ENCODE measurements around the gene NAV3.

The NAV3 gene

DNA sequence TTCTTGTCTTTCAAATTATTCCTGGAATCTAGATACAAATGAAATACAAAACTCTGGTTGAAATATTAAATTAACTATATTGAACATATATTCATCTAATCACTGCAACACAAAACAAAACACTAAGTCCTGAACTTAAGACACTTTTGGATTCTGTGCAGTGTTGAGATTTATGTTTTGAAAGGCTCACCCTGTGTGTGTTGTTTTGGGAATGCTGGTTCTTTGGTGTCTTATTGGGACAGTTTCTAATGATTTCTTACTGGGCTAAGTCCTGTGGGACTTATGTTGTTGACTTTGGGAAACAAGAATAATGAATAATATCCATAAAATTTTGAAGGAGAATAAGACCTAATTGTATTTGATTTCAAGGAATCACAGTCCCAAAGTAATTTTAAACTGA lies 153.2 kb downstream of the NAV3 start:
- DNase-seq, result no peak

DNA sequence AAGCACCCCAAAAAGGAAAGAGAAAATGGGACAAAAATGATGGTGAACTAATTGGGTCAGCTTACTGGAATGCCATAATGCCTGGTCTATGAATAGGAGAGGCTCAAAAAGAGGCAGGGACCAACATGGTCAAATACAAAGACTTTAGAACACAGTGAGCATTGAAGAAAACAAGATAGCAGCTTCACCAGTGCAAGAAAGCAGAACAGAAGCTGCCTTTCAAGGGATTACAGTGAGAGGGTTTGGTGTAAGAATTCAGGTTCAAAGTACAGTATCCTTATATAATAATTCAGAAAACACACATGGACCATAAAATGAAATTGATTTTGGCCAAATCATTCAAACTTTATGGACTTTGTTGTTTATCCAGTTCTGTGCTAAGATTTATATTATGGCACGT lies 162.1 kb downstream of the NAV3 start:
- DNase-seq, result no peak

DNA sequence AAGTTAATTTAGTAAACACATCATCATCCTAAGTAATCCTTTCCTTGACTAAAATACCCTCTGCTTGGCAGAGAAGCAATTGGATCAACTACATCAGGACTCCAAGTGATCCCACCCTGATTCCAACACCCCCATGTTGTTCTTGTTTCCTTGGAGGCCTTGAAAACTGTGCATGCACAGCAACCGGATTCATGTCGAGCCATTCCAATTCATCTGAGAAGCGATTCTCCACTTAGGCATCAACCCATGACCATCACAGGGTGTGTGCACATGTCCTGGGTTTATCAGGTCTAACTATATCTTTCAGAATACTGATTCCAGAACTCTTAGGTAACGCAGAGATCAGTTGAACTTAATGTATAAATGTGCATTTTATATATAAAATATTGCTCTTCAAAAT lies 163.0 kb downstream of the NAV3 start:
- DNase-seq, result peak in 1 of 56 donors; percentile 9

DNA sequence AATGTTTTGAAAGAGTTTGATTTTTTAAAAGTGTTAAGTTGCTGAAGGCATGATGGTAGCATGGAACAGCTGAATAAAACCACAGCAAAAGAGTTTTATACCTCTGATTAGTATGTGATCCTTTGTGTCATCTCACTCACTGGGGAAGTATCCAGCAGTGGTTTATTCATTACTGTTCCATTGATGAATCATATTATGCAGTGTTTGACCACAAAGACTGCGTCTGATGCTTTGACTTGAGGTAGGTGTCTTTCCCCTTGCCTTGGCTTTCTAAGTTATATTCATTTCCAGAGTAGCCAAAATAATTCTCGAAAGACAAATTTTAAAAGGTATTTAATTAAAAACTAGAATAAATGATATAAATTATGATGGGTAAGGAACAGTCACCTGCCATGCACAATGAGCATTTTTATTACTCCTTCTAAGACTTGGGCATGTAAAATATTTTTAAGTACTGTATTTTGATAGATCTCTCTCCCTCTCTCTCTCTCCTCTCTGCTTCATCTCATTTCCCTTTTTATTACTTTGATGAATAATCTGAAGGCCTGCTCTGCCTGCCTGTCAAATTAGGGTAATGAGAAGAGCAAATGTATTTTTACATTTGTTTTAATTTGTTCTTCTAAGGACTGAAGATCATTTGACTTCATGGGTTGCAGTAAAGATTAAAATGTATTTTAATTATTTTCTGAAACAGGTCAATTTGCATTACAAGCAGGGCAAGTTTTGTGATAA lies 164.9 kb downstream of the NAV3 start:
- no peak for DNase-seq

DNA sequence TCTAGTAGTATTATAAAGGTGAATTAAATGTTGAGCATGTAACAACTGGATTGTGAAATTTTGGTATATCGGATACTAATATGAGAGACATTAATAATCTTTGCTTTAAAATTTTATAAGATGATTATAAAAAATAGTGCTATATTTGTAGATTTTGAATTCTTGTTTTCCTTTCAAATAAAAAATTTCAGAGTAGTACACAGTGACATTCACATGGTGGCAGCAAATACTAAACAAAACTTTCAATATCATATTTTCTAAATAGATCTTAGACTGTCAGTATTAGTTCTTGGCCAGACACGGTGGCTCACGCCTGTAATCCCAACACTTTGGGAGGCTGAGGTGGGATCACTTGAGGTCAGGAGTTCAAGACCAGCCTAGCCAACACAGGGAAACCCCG lies 166.0 kb downstream of the NAV3 start:
- DNase-seq, result no peak

DNA sequence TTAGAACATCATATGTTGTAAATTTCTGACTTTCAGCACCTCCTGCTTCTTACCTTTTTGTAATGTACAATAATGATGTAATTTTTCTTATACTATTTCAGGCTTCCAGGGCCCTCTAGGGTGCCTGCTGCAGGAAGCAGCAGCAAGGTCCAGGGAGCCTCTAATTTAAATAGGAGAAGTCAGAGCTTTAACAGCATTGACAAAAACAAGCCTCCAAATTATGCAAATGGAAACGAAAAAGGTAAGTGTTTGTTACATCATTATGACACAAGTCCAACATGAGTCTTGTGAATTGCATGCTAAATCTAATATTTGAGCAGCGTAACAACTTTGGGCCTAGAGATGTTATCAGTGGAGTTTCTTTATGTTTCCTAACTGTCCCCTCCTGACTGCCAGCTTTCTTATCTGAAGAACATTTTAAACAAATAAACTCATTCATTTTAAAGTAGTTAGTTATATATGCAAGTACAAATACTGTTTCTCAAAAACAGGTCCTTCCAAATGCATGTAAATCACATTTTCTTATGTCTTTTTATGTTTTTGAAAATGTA lies 167.6 kb downstream of the NAV3 start:
- DNase-seq, result no peak

DNA sequence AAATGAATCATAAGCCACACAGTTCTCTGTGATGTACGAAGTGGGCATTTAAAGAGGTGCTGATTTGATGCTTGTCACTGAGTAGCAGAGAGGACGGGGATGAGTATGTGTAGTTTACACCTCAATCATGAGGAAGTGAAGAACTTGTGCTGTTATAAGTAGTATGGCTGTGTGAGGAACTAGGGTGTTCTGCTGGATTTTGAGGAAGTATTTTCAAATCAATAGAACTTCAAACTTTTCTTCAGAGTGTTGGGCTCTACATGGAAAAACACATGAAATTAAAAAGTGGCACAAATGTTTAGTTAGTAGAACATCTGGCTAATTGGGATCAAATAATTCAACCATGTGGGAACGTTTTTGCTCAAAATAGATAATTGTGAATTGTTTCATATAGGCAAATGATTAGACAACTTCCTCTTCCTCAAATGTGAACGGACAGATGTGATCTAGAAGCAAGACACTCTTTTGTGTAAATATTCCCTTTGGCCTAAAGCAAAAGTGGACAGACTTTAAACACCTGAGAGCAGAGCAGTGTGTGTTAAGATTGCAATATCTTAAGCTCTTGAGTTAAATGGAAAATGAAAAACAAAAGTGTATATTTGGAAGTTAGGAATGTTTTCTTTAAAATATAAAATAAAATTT lies 168.5 kb downstream of the NAV3 start:
- no peak for DNase-seq

DNA sequence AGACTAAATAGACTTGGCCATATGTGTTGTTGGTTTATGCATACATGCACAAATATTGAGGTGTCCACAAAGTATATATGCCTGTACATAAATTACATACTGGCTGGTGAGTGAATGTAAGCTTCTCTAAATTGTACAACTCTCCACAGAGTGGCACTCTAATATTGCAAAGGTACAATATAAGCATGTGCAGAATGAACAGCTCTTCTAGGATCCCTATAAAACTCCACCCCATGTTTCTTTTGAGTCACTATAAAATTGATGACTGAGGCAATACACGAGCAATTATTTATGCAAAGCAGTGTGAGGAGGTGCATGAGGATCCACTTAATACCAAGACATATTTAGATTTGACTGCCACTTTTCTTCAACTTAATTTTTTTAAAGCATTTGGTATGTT lies 172.2 kb downstream of the NAV3 start:
- no peak for DNase-seq

DNA sequence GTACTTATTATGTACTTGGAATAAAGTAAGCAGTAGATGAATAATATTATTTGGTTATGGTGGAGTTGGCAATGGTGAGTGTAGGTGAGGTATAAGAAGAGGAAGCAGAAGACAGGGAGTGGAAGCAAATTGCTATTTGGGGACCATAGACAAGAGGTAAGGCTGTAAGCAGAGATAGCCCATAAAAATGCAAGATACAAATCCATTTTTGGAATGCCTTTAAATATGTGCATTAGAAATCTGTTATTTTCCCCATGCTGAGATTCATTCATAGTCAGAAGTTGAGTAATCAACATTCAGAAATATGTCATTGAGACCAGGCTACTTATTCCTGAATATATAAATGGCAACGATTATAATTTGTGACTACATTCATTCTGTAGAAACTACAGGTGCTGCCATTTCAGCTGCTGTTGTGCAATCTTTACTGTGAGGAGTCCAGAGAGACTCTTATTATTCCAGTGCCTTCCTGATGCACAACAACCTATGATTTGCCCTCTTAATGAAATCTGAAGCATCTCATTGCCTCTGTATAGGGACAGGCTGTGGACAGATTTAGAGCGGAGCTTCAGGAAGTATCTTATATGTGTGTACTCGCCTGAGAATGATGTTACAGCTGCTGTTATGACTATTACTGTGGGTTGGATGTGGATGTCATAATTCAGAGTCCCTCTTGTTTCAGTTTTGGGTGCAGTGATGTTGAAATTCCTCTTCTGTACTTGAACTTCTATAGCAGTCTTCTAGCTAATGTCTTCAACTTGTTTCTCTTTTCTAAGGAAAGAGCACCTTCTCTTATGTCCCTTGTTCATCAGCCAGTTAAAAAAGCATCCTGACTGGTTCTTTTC lies 173.8 kb downstream of the NAV3 start:
- DNase-seq, result no peak

DNA sequence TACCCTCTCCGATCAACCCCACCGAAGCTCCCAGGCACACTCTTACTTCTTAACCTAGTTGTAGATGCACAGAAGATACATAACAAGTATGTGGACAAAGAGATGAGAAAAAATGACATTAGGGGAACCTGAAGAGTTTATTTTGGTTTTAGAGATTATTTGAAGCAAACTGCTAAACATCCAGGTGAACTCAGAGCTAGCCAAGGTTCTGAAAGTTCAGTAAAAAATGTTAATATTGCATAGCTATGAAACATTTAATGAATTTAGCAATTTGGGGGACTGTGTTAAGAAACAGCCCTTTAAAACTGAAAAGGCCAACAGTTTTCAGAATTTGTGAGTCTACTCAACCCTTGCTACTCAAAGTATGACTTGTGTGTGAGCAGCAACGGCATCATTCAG lies 174.4 kb downstream of the NAV3 start:
- no peak for DNase-seq

DNA sequence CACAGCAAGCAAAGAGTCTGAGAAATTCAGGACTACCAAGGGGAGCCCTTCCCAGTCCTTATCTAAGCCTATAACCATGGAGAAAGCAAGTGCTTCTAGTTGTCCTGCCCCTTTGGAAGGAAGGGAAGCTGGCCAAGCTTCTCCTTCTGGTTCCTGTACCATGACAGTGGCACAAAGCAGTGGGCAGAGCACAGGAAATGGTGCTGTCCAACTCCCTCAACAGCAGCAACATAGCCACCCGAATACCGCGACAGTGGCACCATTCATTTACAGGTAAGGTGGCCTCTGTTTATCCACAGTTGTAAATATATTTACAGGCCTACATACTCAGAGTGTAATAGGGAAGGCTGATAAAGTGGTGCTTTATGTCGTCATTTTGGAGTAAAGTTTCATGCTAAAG lies 176.5 kb downstream of the NAV3 start:
- no peak for DNase-seq

DNA sequence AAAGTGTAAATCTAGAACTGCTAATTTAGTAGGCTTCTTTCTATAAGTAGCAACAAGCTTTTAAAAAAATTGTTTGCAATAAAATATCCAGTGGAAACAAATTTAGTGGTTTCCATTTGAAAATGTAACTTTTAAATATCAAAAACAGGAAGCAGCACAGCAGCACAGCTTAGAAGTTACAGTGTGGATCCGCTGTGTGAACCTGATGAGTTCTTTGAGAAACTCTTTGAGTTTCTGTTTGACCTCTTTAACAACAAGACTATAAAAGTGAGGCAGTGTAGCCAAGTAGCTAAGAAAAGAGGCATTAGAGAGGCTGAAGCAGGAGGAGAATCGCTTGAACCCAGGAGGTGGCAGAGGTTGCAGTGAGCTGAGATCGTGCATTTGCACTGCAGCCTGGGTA lies 178.3 kb downstream of the NAV3 start:
- no peak for DNase-seq

DNA sequence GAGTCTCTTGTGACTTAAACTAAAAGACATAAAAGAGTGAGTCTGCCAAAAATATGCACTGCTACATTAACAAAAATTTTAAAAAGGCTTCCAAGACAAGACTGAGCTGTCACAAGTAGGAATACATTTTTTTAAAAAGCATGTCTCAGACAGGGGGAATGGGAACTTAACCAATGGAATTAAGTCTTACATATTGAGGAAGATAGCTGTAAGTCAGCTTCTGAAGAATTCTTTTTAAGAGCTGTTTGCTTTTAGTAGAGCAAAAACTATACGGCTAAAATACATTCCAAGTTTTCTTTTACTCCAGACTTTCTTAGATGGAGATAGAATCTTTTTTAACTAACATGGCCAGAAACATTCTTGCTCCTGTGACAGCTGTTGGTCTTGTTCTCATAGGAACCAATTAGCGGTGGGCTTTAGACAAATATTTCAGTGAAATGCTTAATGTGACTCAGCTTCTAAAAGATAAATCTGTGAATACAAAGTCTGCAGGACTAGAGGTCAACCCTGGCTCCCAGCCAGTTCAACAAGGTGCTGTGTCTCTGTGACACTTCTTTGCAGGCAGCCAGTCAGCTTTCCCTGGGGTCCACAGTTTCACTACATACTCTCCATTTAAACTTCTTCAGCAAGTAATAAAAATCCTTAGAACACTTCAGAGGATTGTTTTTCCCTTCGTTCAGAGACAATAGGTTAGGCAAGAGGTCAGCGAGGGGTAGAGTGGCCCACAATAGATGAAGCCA lies 187.6 kb downstream of the NAV3 start:
- DNase-seq, result peak in 1 of 56 donors; percentile 2

DNA sequence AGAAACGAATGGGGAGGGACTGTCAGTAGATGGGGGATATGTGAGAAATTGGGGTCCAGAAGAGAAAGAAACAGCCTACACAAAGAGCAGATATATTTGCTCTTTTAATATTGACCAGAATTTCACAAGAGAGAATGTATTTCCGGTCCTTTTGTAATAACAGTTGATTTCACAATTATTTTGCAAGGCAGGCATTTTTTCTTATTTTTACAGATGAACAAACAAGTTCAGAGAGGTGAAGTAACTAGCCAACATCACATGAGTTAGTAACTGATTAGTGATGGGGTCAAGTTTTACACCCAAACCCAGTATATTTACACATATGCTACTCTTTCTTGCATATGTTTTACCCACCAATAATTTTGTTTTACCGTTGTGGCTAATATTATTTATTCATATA lies 188.2 kb downstream of the NAV3 start:
- DNase-seq, result no peak

DNA sequence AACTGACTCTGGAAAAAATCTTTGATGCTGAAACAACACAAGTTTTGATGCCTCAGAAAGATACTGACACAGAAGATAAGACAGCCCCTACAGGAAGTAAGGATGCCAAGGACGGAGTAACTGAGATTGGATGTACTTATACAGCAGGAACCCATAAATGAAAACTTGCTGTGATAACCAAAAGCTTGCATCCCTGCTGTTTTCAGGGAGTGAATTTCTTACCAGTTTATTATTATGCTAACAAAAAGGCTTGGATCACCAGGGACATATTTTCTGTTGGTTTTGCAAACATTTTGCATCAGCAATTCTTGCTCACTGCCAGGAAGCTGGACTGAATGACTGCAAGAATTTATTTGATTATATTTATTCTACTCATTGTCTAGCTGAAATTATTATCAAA lies 197.7 kb downstream of the NAV3 start:
- DNase-seq, result no peak

DNA sequence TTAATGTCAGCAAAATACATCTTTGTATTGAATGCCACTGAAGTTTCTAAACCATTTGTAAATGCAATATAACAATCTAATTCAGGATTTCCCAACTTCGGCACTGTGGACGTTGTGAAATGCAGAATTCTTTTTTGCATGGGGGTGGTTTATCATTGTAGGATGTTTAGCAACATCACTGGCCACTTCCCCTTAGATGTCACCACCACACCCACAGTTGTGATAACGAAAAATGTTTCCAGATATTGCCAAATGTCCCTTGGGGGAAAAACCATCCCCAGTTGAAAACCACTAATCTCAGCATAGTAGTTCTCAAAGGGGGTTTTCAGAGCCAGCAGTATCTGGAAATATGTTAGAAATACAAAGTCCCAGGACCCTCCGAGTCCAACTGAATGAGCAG lies 203.3 kb downstream of the NAV3 start:
- DNase-seq, result no peak

DNA sequence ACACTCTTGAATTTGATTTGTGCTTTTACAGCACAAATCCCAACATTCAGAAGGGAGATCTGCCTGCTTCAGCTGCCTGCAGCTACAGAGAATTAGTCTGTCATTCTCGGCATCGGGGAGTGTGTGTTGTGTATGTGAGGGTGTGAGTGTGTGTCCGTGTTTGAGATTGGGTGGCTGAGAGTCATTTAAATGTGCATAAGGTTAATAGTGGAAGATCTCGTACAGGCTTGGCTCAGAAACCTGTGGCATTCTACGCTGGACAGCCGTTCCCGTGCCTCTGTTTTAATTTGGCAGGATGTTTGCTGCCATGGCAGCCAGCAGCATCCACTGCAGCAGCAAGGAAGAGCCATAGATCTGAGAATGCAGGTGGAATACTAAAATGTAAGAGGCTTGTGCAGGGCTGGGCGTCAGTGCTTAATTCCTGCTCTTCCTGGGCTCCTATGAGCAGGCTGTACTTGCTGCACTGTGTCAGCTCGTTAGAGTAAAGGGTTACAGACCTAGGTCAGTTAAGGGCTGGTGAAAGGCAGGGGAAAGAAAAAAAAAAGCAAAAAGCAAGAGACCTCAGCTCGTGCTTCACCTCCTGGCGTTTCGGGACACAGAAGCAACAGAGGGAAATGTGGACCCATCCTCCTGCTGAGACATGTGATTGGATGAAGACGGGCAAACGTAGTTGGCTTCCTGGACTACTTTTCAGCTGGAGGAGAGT lies 205.4 kb downstream of the NAV3 start:
- peak in 29 of 56 donors; percentile 2 to 63 (median 32) for DNase-seq

DNA sequence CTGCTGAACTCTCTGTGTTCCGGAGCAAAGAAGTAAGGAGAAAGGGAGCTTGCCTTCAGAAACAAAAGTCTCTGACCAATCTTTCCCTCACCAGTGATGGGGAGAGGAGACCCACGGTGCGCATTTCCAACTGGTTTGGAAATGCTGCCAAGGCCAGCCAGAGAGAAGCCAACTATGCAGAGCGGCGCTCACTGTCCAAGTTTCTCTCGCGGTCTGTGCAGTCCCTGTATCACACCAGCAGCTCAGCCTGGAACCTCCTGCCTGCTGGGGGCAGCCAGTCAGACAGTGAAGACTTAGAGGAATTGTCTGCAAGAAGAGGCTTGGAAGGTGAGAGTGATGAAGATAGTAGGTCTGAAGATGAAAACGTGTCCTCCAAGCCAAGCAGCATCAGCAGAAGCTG lies 206.2 kb downstream of the NAV3 start:
- peak in 6 of 56 donors; percentile 5 to 13 (median 7) for DNase-seq

DNA sequence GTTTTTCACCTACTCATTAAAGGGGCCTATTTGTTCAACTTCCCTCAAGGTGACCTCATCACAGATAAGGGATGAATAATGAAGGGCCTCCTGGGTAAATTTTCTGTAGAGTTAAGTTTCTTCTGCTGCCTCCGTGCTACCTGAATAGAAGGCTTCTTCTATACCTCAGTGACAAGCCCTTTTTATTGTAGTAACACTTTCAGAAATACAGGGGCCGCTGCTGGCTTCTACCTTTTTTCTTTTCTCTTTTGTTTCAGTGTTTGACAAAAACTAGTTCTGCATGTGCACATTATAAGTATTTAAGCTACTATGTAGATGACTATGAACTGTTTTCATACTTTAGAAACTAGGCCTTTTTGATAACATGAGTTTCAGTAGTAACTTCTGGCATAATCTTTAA lies 207.0 kb downstream of the NAV3 start:
- DNase-seq, result no peak

DNA sequence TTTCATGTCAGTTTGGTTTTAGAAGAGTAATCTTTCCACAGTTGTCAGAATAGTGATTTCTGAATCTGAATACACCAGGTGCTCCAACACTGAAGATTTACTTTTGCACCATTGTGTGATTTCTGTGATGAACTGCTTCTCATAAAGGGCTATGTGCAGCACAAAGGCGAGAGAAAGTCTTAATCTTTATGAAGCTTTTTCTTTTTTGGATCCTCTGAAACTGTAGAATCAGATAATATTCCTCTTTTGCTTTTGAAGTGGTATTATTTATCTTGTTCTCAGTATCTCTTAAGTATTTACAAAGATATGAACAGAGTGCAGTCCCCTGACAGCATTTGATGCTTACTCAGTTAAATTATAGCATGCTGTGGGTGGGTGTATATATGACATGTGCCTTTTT lies 207.8 kb downstream of the NAV3 start:
- no peak for DNase-seq

DNA sequence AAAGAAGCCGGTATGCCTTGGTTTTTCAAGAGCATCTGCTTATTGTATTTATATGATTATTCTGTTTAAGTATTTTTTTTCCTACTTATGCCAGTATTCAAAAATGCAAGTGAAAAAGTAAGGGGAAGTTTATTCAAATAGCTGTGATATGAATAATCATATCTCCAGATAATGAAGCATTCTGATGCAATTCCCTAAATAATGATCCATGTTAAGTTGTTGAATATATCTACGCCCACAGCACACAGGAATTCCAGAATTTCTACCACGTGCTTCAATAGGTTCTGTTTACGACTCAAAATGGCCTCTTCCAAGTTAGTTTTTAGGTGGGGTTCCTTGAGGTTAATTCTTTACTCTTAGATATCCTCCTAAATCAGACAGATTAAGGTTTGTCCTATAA lies 208.3 kb downstream of the NAV3 start:
- DNase-seq, result no peak
